HepG2 (cell line): ENCODE results near the gene WFDC1. TPM values are rescaled to one million over a fixed set of nuclear protein-coding genes. Genes with fewer than 3 reads are reported as not detected.

Source experiments
- HMGXB3 ChIP-seq: sonication (generic); formaldehyde crosslinking; IDR thresholded peaks from 2 replicates; pipeline ENCODE4 v1.4.0; 2020; ENCODE audit warnings: missing genetic modification reagents, borderline replicate concordance
- MAFF ChIP-seq: IDR thresholded peaks from 2 replicates; pipeline ENCODE4 v1.6.1; 2011; ENCODE audit warnings: low read depth, low read length, improper control_type of control experiment
- NR3C1 ChIP-seq: sonication (generic); formaldehyde crosslinking; IDR thresholded peaks from 2 replicates; pipeline ENCODE4 v1.4.0; 2020; ENCODE audit warnings: missing genetic modification reagents
- SPEN ChIP-seq: sonication (generic); formaldehyde crosslinking; IDR thresholded peaks from 2 replicates; pipeline ENCODE4 v1.5.1; 2020; ENCODE audit warnings: low read depth, mild to moderate bottlenecking, missing genetic modification reagents
- YEATS4 ChIP-seq: sonication (generic); formaldehyde crosslinking; IDR thresholded peaks from 2 replicates; pipeline ENCODE4 v1.4.0; 2020; ENCODE audit warnings: missing genetic modification reagents, borderline replicate concordance
- ZNF143 ChIP-seq: sonication (generic); formaldehyde crosslinking; IDR thresholded peaks from 2 replicates; pipeline ENCODE4 v1.4.0; 2020; ENCODE audit warnings: missing genetic modification reagents
- ZNF567 ChIP-seq: sonication (generic); formaldehyde crosslinking; IDR thresholded peaks from 2 replicates; pipeline ENCODE4 v1.8.1; 2023; ENCODE audit warnings: mild to moderate bottlenecking, missing genetic modification reagents, borderline replicate concordance
- ZNF781 ChIP-seq: sonication (generic); formaldehyde crosslinking; IDR thresholded peaks from 2 replicates; pipeline ENCODE4 v1.5.1; 2020; ENCODE audit warnings: borderline replicate concordance, mild to moderate bottlenecking, missing genetic modification reagents; ENCODE audit errors: not compliant biosample characterization
- polyA plus RNA-seq, 8 experiments: library from polyadenylated mRNA; depleted of rRNA in 3 of 8; stranded (reverse) in 7 of 8; unstranded in 1 of 8; fragments of >200 nt; fragmentation: Illumina TruSeq in 4 of 8; extraction: Trizol in 4 of 8; gene quantifications; 2 replicates each; pipeline versions ENCODE4 v1.2.1 to v1.2.3, GENCODE V29; 2011 to 2016; ENCODE audit warnings: low read depth in 4 of 8, missing spikeins in 1 of 8, mixed read lengths in 1 of 8; ENCODE audit not compliant: insufficient read depth in 1 of 8
- total RNA-seq, 5 experiments: library from RNA; depleted of rRNA; stranded (reverse); fragments of >200 nt; fragmentation: Illumina TruSeq; extraction: Trizol; gene quantifications; 2 replicates each; pipeline ENCODE4 v1.2.3, GENCODE V29; 2016; ENCODE audit warnings: low read depth in 1 of 5
- TF ChIP-seq, protein P1 (sequence below): IDR thresholded peaks from 2 replicates; pipeline ENCODE4 v1.6.1; 2016; ENCODE audit warnings: missing compliant biosample characterization, missing genetic modification reagents, borderline replicate concordance
- TF ChIP-seq, protein P2 (sequence below): sonication (generic); formaldehyde crosslinking; IDR thresholded peaks from 2 replicates; pipeline ENCODE4 v1.4.0; 2020; ENCODE audit warnings: missing genetic modification reagents, borderline replicate concordance
- TF ChIP-seq, protein P3 (sequence below): sonication (generic); formaldehyde crosslinking; IDR thresholded peaks from 2 replicates; pipeline ENCODE4 v1.5.0; 2020; ENCODE audit warnings: mild to moderate bottlenecking, missing genetic modification reagents, borderline replicate concordance

WFDC1 gene
- total and polyA plus RNA-seq, 2 of the 13 experiments (the other 11 are each of a cell fraction or from before 2014, with no cell fraction given), result not detected

DNA sequence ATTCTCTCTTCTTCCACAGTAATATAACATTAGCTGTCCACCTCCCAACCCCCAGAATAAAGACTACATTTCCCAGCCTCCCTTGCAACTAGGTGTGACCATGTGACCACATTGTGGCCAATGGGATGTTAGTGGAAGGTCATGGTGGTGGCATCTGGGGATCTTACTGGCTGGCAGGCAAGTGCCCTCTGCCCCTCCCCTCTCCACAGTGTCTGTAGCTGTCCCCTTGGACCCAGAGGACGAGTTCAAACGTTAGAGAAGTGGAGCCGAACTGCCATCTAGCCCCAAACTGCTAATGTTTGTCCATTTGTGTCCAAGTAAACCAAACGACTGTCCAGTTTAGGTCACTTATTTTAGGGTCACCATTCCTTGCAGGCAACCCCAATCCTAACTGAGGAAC lies 28.2 kb upstream of the WFDC1 start (continued):
- TF ChIP-seq HMGXB3 (CRISPR knock-in tag) (peak; percentile 97), ZNF143 (CRISPR knock-in tag) (peak; percentile 98), MAFF (no peak), ZNF567 (CRISPR knock-in tag) (no peak), SPEN (CRISPR knock-in tag) (peak; percentile 64; the same call in 1 of the 2 replicates), YEATS4 (no peak), NR3C1 (CRISPR knock-in tag) (no peak), ZNF781 (no peak)
- TF ChIP-seq, protein P1, sequence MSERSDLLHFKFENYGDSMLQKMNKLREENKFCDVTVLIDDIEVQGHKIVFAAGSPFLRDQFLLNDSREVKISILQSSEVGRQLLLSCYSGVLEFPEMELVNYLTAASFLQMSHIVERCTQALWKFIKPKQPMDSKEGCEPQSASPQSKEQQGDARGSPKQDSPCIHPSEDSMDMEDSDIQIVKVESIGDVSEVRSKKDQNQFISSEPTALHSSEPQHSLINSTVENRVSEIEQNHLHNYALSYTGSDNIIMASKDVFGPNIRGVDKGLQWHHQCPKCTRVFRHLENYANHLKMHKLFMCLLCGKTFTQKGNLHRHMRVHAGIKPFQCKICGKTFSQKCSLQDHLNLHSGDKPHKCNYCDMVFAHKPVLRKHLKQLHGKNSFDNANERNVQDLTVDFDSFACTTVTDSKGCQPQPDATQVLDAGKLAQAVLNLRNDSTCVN (CRISPR knock-in tag), result 0 out of 2 replicates have a peak, but pooled peaks have one; percentile 33
- TF ChIP-seq, protein P2, sequence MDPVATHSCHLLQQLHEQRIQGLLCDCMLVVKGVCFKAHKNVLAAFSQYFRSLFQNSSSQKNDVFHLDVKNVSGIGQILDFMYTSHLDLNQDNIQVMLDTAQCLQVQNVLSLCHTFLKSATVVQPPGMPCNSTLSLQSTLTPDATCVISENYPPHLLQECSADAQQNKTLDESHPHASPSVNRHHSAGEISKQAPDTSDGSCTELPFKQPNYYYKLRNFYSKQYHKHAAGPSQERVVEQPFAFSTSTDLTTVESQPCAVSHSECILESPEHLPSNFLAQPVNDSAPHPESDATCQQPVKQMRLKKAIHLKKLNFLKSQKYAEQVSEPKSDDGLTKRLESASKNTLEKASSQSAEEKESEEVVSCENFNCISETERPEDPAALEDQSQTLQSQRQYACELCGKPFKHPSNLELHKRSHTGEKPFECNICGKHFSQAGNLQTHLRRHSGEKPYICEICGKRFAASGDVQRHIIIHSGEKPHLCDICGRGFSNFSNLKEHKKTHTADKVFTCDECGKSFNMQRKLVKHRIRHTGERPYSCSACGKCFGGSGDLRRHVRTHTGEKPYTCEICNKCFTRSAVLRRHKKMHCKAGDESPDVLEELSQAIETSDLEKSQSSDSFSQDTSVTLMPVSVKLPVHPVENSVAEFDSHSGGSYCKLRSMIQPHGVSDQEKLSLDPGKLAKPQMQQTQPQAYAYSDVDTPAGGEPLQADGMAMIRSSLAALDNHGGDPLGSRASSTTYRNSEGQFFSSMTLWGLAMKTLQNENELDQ (CRISPR knock-in tag), result no peak; the same call in 1 of the 2 replicates
- TF ChIP-seq, protein P3, sequence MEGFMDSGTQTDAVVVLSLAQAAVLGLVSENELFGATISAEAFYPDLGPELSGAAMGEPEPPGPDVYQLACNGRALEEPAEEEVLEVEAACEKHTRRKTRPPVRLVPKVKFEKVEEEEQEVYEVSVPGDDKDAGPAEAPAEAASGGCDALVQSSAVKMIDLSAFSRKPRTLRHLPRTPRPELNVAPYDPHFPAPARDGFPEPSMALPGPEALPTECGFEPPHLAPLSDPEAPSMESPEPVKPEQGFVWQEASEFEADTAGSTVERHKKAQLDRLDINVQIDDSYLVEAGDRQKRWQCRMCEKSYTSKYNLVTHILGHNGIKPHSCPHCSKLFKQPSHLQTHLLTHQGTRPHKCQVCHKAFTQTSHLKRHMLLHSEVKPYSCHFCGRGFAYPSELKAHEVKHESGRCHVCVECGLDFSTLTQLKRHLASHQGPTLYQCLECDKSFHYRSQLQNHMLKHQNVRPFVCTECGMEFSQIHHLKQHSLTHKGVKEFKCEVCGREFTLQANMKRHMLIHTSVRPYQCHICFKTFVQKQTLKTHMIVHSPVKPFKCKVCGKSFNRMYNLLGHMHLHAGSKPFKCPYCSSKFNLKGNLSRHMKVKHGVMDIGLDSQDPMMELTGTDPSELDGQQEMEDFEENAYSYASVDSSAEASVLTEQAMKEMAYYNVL (CRISPR knock-in tag), result peak; percentile 81; the same call in 1 of the 2 replicates
